ENCODE measurements around the gene KASH5. TPM values are rescaled to one million over a fixed set of nuclear protein-coding genes. Genes with fewer than 3 reads are reported as not detected.

KASH5 gene
- total and polyA plus RNA-seq, 2 of the 13 experiments (the other 11 are each of a cell fraction or from before 2014, with no cell fraction given): not detected

GRCh38 chr19:49398931-49399330 is 10.9 kb downstream of the KASH5 start:
- intact Hi-C loops (cut with micrococcal nuclease; ENCODE audit: unreplicated experiment): no loop called here
- POLR2A ChIA-PET: no interaction called here
- Histone ChIP-seq H3K4me1 (ENCODE audit: insufficient read depth, low read length) (0 out of 2 replicates have a peak, but pooled peaks cover 13% of the 10 kb centered on the region), H3K27me3 (ENCODE audit: control insufficient read depth in 1 of 2, insufficient read depth in 2 of 2, low read length in 2 of 2) (peaks cover 6 to 43% of the 10 kb centered on the region in 2 experiments; a peak in 4 of 5 replicates), H3K4me3 (replicated peaks in 1 of 3; ENCODE audit: insufficient read depth in 1 of 3, low read depth in 2 of 3, low read length in 3 of 3) (peak overlapping the region in 1 of 3 experiments; percentile 23; a peak in 1 of 6 replicates), H4K20me1 (ENCODE audit: insufficient read depth, low read length) (no peaks in the 10 kb centered on the region), H3K4me2 (ENCODE audit: low read depth, low read length) (peak overlapping the region; percentile 14; the same call in 1 of the 2 replicates), H3K36me3 (replicated peaks in 1 of 2; ENCODE audit: control insufficient read depth in 1 of 2, insufficient read depth in 2 of 2, low read length in 2 of 2) (no peaks in the 10 kb centered on the region), H3K79me2 (ENCODE audit: insufficient read depth, low read length) (no peaks in the 10 kb centered on the region), H3K27ac (ENCODE audit: extremely low read length, insufficient read depth, low read length) (no peak overlapping the region), H2AFZ (ENCODE audit: low read length) (no peak overlapping the region), H3K9ac (ENCODE audit: insufficient read depth, low read depth, low read length) (peak overlapping the region; percentile 22; the same call in 1 of the 2 replicates), H3K9me3 (ENCODE audit: low read length) (no peaks in the 10 kb centered on the region)
- no TSS peak for BruUV-seq (replicated peaks)
- CTCF ChIA-PET (ENCODE audit: low intra/inter-chr PET ratio, low total read pairs): no interaction called here
- FAIRE-seq (no peak), DNase-seq (ENCODE audit: low spot score) (no peak), ATAC-seq (peak; percentile 54)
- 10% methylated on average over 5 of the region's 6 CpGs for WGBS (ENCODE audit: low lambda C conversion rate)
- TF ChIP-seq, protein P1, sequence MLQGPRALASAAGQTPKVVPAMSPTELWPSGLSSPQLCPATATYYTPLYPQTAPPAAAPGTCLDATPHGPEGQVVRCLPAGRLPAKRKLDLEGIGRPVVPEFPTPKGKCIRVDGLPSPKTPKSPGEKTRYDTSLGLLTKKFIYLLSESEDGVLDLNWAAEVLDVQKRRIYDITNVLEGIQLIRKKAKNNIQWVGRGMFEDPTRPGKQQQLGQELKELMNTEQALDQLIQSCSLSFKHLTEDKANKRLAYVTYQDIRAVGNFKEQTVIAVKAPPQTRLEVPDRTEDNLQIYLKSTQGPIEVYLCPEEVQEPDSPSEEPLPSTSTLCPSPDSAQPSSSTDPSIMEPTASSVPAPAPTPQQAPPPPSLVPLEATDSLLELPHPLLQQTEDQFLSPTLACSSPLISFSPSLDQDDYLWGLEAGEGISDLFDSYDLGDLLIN (CRISPR knock-in tag; IDR thresholded peaks at IDR 0.05; ENCODE audit: borderline replicate concordance): no peak
- TF ChIP-seq YY1 (IDR thresholded peaks at IDR 0.05; ENCODE audit: insufficient read depth, insufficient replicate concordance, low read depth, low read length): no peak
- TF ChIP-seq ZNF274 (CRISPR knock-in tag; IDR thresholded peaks at IDR 0.05): no peak
- in situ Hi-C loops (cut with HindIII; ENCODE audit: extremely low pct_ligation_motif_present, low pct_unique_long_range_greater_than_20kb): no loop called here

DNA sequence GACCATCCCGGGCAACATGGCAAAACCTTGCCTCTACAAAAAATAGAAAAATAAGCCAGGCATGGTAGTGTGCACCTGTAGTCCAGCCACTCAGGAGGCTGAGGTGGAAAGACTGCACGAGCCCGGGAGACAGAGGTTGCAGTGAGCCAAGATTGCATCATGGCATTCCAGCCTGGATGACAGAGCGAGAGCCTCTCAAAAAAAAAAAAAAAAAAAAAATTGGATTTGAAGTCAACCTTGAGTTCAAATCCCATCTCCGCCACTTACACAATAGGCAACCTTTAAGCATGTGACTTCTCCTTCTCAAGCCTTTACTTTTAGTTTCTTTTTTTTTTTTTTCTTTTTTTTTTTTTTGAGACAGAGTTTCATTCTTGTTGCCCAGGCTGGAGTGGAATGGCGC is 12.0 kb downstream of the KASH5 start:
- POLR2A ChIA-PET: no interaction called here
- H2AFZ ChIP-seq (ENCODE audit: low read length): no peak overlapping the region
- CTCF ChIA-PET (ENCODE audit: low intra/inter-chr PET ratio, low total read pairs): no interaction called here
- H3K9ac ChIP-seq (ENCODE audit: insufficient read depth, low read depth, low read length): no peak overlapping the region
- no peaks in the 10 kb centered on the region for H3K79me2 ChIP-seq (ENCODE audit: insufficient read depth, low read length)
- DNase-seq (ENCODE audit: low spot score) (peak; percentile 15), ATAC-seq (no peak), FAIRE-seq (no peak)
- H3K27ac ChIP-seq (ENCODE audit: extremely low read length, insufficient read depth, low read length): no peak overlapping the region
- H3K4me3 ChIP-seq (replicated peaks in 1 of 3; ENCODE audit: insufficient read depth in 1 of 3, low read depth in 2 of 3, low read length in 3 of 3): no peak overlapping the region
- 0 out of 2 replicates have a peak, but pooled peaks cover 13% of the 10 kb centered on the region for H3K4me1 ChIP-seq (ENCODE audit: insufficient read depth, low read length)
- in situ Hi-C loops (cut with HindIII; ENCODE audit: extremely low pct_ligation_motif_present, low pct_unique_long_range_greater_than_20kb): no loop called here
- 23% methylated on average over 6 of the region's 6 CpGs for WGBS (ENCODE audit: low lambda C conversion rate)
- peaks cover 9 to 35% of the 10 kb centered on the region in 2 experiments; a peak in 4 of 5 replicates for H3K27me3 ChIP-seq (ENCODE audit: control insufficient read depth in 1 of 2, insufficient read depth in 2 of 2, low read length in 2 of 2)
- no peaks in the 10 kb centered on the region for H3K36me3 ChIP-seq (replicated peaks in 1 of 2; ENCODE audit: control insufficient read depth in 1 of 2, insufficient read depth in 2 of 2, low read length in 2 of 2)
- no TSS peak for BruUV-seq (replicated peaks)
- no peak overlapping the region for H3K4me2 ChIP-seq (ENCODE audit: low read depth, low read length)
- no peaks in the 10 kb centered on the region for H4K20me1 ChIP-seq (ENCODE audit: insufficient read depth, low read length)
- intact Hi-C loops (cut with micrococcal nuclease; ENCODE audit: unreplicated experiment): no loop called here
- H3K9me3 ChIP-seq (ENCODE audit: low read length): no peaks in the 10 kb centered on the region
- TF ChIP-seq ZNF569 (CRISPR knock-in tag; IDR thresholded peaks at IDR 0.05; ENCODE audit: borderline replicate concordance) (no peak), PRDM15 (CRISPR knock-in tag; IDR thresholded peaks at IDR 0.05) (no peak), TEAD3 (CRISPR knock-in tag; optimal IDR thresholded peaks at IDR 0.05; ENCODE audit: borderline replicate concordance) (peak; percentile 50), CEBPG (CRISPR knock-in tag; IDR thresholded peaks at IDR 0.05) (peak; percentile 72), HNRNPH1 (optimal IDR thresholded peaks at IDR 0.05; ENCODE audit: low read depth, low read length) (no peak), LCORL (IDR thresholded peaks at IDR 0.05) (no peak), LCORL (CRISPR knock-in tag; IDR thresholded peaks at IDR 0.05) (no peak), IRX3 (CRISPR knock-in tag; IDR thresholded peaks at IDR 0.05; ENCODE audit: borderline replicate concordance, low read depth) (no peak), ARNT (IDR thresholded peaks at IDR 0.05) (no peak), ATF4 (CRISPR knock-in tag; IDR thresholded peaks at IDR 0.05) (peak in 1 of 2 experiments; percentile 85; a peak in 2 of 4 replicates), EZH2 (conservative IDR thresholded peaks at IDR 0.05; ENCODE audit: low read depth, low read length) (no peak)

Data from HepG2 (cell line).